Stimulated activated CD4-positive, alpha-beta T cell treated with anti-CD3 and anti-CD28 coated beads, Interleukin-12 subunit alpha, Interleukin-12 subunit beta, amount 100 ng/mL, for 4 hours (primary cell): ENCODE data around the gene FBLN2.

Experiments
- DNase-seq: peaks from one replicate; pipeline ENCODE4 v3.0.0-alpha.2; 2020

FBLN2 gene

GRCh38 chr3:13628432-13628831 lies 79.5 kb downstream of the FBLN2 start:
- no peak for DNase-seq

GRCh38 chr3:13628841-13629551 lies 80.1 kb downstream of the FBLN2 start:
- no peak for DNase-seq

GRCh38 chr3:13629644-13630043 lies 80.7 kb downstream of the FBLN2 start:
- DNase-seq, result no peak

GRCh38 chr3:13631256-13631655 lies 82.3 kb downstream of the FBLN2 start:
- DNase-seq, result no peak

GRCh38 chr3:13633176-13633575 lies 84.3 kb downstream of the FBLN2 start:
- no peak for DNase-seq

GRCh38 chr3:13634151-13634550 lies 85.2 kb downstream of the FBLN2 start:
- no peak for DNase-seq

- DNase-seq, result no peak
These were observed 85.7 kb downstream of the FBLN2 start for GRCh38 chr3:13634615-13635014.

GRCh38 chr3:13636186-13636585 lies 87.3 kb downstream of the FBLN2 start:
- no peak for DNase-seq

- DNase-seq, result no peak
These were observed 87.9 kb downstream of the FBLN2 start for GRCh38 chr3:13636874-13637273.

GRCh38 chr3:13637311-13637891 lies 88.5 kb downstream of the FBLN2 start:
- no peak for DNase-seq

- DNase-seq, result no peak
These were observed 89.0 kb downstream of the FBLN2 start for GRCh38 chr3:13637953-13638352.

- DNase-seq, result no peak
These were observed 90.0 kb downstream of the FBLN2 start for GRCh38 chr3:13638927-13639326.

- DNase-seq, result no peak
These were observed 93.7 kb downstream of the FBLN2 start for GRCh38 chr3:13642597-13642996.

- DNase-seq, result no peak
These were observed 95.6 kb downstream of the FBLN2 start for GRCh38 chr3:13644341-13645117.

GRCh38 chr3:13645801-13646637 lies 97.1 kb downstream of the FBLN2 start:
- DNase-seq, result no peak

- DNase-seq, result no peak
These were observed 98.6 kb downstream of the FBLN2 start for GRCh38 chr3:13647298-13648059.

GRCh38 chr3:13648060-13649001 lies 99.4 kb downstream of the FBLN2 start:
- peak; percentile 78 for DNase-seq

GRCh38 chr3:13650210-13651056 lies 101.5 kb downstream of the FBLN2 start:
- DNase-seq, result peak; percentile 75

GRCh38 chr3:13651057-13651400 lies 102.1 kb downstream of the FBLN2 start:
- DNase-seq, result no peak

- no peak for DNase-seq
These were observed 103.0 kb downstream of the FBLN2 start for GRCh38 chr3:13651775-13652428.
